HEK293 (cell line): ENCODE results near the gene IL1R1.

Source experiments
- CTCF ChIP-seq: fragments of 450-650 bp; formaldehyde crosslinking; IDR thresholded peaks from 2 replicates; pipeline ENCODE4 v1.5.1; 2016; ENCODE audit warnings: missing biosample characterization, missing genetic modification characterization
- ZNF133 ChIP-seq: fragments of 450-650 bp; formaldehyde crosslinking; IDR thresholded peaks from 2 replicates; pipeline ENCODE4 v1.5.1; 2016; ENCODE audit warnings: missing biosample characterization, missing genetic modification characterization
- ZNF211 ChIP-seq: fragments of 450-650 bp; formaldehyde crosslinking; IDR thresholded peaks from 2 replicates; pipeline ENCODE4 v1.5.1; 2016; ENCODE audit warnings: low read depth, missing biosample characterization, missing genetic modification characterization
- ZNF274 ChIP-seq, 2 experiments: fragments of 200-500 bp in 1 of 2; fragments of 450-650 bp in 1 of 2; sonication (Bioruptor generic) in 1 of 2; formaldehyde crosslinking in 1 of 2; IDR thresholded peaks; 2 replicates each; pipeline versions ENCODE4 v1.5.1 to v1.6.1; 2014 to 2016; ENCODE audit warnings: borderline replicate concordance in 1 of 2, inconsistent platforms in 1 of 2, low read length in 1 of 2, missing biosample characterization in 1 of 2, missing genetic modification characterization in 1 of 2

DNA sequence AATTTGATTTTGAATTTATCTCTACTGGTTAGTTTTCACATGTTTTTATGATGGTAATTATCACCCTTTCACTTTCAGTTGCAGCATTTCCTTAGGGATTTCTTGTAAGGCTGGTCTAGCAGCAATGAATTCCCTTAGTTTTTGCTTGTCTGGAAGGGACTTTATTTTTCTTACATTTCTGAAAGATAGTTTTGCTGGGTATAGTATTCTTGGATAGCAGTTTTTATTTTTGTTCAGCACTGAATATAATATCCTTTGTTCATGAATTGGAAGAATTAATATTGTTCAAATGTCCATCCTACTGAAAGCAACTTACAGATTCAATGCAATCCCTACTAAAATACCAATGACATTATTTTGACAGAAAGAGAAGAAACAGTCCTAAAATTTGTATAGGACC, 74.5 kb downstream of the IL1R1 start:
- TF ChIP-seq ZNF274 (IDR thresholded peaks at IDR 0.05; ENCODE audit: low read length) (no peak), ZNF274 (tag by site-specific recombination; IDR thresholded peaks at IDR 0.05; ENCODE audit: borderline replicate concordance) (no peak), CTCF (tag by site-specific recombination) (no peak), ZNF211 (tag by site-specific recombination) (no peak), ZNF133 (tag by site-specific recombination) (no peak)
